ENCODE results near the gene ZNF280A.

DNA sequence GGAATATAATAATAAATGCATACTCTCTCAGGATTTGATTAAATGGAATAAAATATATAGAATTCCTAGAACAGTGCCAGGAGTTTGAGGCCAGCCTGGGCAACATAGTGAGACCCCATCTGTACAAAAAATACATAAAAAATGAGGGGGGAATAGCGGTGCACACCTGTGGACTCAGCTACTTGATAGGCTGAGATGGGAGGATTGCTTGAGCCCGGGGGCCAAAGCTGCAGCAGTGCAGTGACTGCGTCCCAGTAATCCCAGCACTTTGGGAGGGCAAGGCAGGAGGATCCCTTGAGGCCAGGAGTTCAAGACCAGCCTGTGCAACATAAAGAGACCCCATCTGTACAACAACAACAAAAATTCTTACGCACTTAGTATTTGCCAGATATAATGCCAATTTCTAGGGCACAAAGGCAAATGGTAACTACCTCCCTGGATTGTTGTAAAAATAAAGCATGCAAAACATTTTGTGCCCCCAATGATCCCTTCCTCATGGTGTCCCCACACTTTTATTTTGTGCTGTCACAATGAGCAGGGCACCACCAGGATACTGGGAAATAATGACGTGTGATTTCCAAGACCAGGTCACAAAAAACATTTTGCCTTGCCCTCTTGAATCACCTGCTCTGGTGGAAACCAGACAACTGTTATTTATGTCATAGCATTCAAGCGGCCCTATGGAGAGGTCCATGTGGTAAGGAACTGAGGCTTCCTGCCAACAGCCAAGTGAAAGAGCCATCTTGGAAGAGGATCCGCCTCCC, 18.3 kb upstream of the ZNF280A start:
- TF ChIP-seq CTCF (IDR thresholded peaks at IDR 0.05) = no peak
- TF ChIP-seq POLR2A (IDR thresholded peaks at IDR 0.05) = no peak

Measured in prostate gland (tissue), 2 donors.